Effector CD4-positive, alpha-beta T cell (primary cell): Measurements from ENCODE around the gene GDPD3.
"Not testable (repeated sequence)": the region's sequence is repeated elsewhere in the genome, so short reads cannot be mapped to it uniquely, and the experiment has no call there.

Source experiments
- DNase-seq: peaks from one replicate; pipeline ENCODE4 v3.0.0-alpha.2; 2020

The GDPD3 gene

GRCh38 chr16:30122604-30123160, 9.3 kb upstream of the GDPD3 start:
- DNase-seq: no peak

- no peak for DNase-seq
Observed at GRCh38 chr16:30121741-30122571, 8.6 kb upstream of the GDPD3 start.

GRCh38 chr16:30120340-30121105, 7.2 kb upstream of the GDPD3 start:
- DNase-seq: no peak

GRCh38 chr16:30119428-30119827, 6.1 kb upstream of the GDPD3 start:
- DNase-seq: no peak

GRCh38 chr16:30117768-30118167, 4.4 kb upstream of the GDPD3 start:
- no peak for DNase-seq

- no peak for DNase-seq
Observed at GRCh38 chr16:30116291-30117207, 3.2 kb upstream of the GDPD3 start.

- no peak for DNase-seq
Observed at GRCh38 chr16:30115238-30115637, 1.9 kb upstream of the GDPD3 start.

GRCh38 chr16:30114833-30115232, 1.5 kb upstream of the GDPD3 start:
- not testable (repeated sequence) for DNase-seq

GRCh38 chr16:30114411-30114810, 1.1 kb upstream of the GDPD3 start:
- DNase-seq: no peak

GRCh38 chr16:30113711-30114333, 485 bp upstream of the GDPD3 start:
- DNase-seq: no peak

- DNase-seq: peak; percentile 28
Observed at GRCh38 chr16:30112197-30113030, 923 bp downstream of the GDPD3 start.

- DNase-seq: no peak
Observed at GRCh38 chr16:30110661-30111060, 2.7 kb downstream of the GDPD3 start.

- DNase-seq: no peak
Observed at GRCh38 chr16:30108059-30108850, 5.1 kb downstream of the GDPD3 start.

- no peak for DNase-seq
Observed at GRCh38 chr16:30104492-30104891, 8.8 kb downstream of the GDPD3 start.

GRCh38 chr16:30104090-30104489, 9.2 kb downstream of the GDPD3 start:
- DNase-seq: no peak

GRCh38 chr16:30096862-30097563, 16.3 kb downstream of the GDPD3 start:
- no peak for DNase-seq

GRCh38 chr16:30096105-30096861, 17.1 kb downstream of the GDPD3 start, which contains the start of gene YPEL3:
YPEL3 (minus strand) TSS chr16:30096213; CDS start chr16:30095482, 731 bp downstream.
- peak; percentile 85 for DNase-seq

- no peak for DNase-seq
Observed at GRCh38 chr16:30095166-30096078, 17.9 kb downstream of the GDPD3 start.
